Ascending aorta (tissue), 2 donors: ENCODE results near the gene GPR26. TPM values are rescaled to one million over a fixed set of nuclear protein-coding genes. Genes with fewer than 3 reads are reported as not detected.

Source experiments
- DNase-seq, 2 donors: peaks; one replicate each; pipeline ENCODE4 v3.0.0-alpha.2; 2019; ENCODE audit warnings: low spot score in 2 of 2
- H3K27ac ChIP-seq, 2 donors: fragments of 200-600 bp; sonication (generic); one replicate each; pipeline ENCODE4 v1.5.1; 2016 to 2017; ENCODE audit warnings: mild to moderate bottlenecking in 1 of 2
- H3K27me3 ChIP-seq: fragments of 200-600 bp; sonication (generic); one replicate; pipeline ENCODE4 v1.5.1; 2017
- H3K36me3 ChIP-seq, 2 donors: fragments of 200-600 bp; sonication (generic); one replicate each; pipeline ENCODE4 v1.5.1; 2016
- H3K4me1 ChIP-seq, 2 donors: fragments of 200-600 bp; sonication (generic); one replicate each; pipeline ENCODE4 v1.5.1; 2016 to 2017; ENCODE audit warnings: mild to moderate bottlenecking in 1 of 2
- H3K4me3 ChIP-seq, 2 donors: fragments of 200-600 bp; sonication (generic); one replicate each; pipeline ENCODE4 v1.5.1; 2016 to 2017; ENCODE audit warnings: mild to moderate bottlenecking in 1 of 2
- H3K9me3 ChIP-seq, 2 donors: fragments of 200-600 bp; sonication (generic); one replicate each; pipeline ENCODE4 v1.5.1; 2016
- CTCF ChIP-seq, 3 experiments: fragments of 200-600 bp in 2 of 3; fragments of 450-650 bp in 1 of 3; sonication (generic) in 2 of 3; IDR thresholded peaks; one replicate each; pipeline ENCODE4 v1.5.1; 2016 to 2019; ENCODE audit warnings: antibody characterized with exemption in 3 of 3, mild to moderate bottlenecking in 1 of 3, moderate library complexity in 1 of 3
- intact Hi-C: fragments of 100-400 bp; cut with DNase I; formaldehyde crosslinking; loops from one replicate; pipeline ENCODE4 v1.15.1; 2023
- total RNA-seq: library from RNA; depleted of rRNA; stranded (reverse); fragments of >200 nt; gene quantifications from one replicate; pipeline ENCODE4 v1.1.0, GENCODE V29; 2016

Gene GPR26
- total RNA-seq, 1 donor from 2014 or later: not detected

DNA sequence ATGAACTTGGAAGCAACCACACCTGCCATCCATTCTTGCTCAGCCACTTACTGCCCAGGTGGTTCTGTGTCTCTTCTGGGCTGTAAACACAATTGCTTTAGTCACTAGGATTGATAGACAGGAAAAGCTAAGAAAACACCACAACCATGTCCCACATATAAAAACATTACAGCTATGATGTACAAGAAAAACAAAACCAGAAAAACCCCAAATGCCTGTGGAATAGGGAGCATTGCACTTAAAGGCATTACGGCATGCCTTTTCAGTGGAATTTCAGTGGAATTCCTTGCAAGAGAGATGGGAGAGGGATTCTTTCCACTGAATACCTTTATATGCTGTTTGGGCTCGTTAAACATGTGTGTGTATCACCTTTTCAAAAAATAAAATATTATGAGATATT, 44.2 kb upstream of the GPR26 start:
- no peak for TF ChIP-seq CTCF (IDR thresholded peaks at IDR 0.05)
- intact Hi-C loops: no loop called here
- Histone ChIP-seq H3K27ac (no peak overlapping the region), H3K27me3 (no peaks in the 10 kb centered on the region), H3K4me3 (no peak overlapping the region), H3K36me3 (no peaks in the 10 kb centered on the region), H3K9me3 (no peaks in the 10 kb centered on the region), H3K4me1 (no peaks in the 10 kb centered on the region)
- no peak for DNase-seq

DNA sequence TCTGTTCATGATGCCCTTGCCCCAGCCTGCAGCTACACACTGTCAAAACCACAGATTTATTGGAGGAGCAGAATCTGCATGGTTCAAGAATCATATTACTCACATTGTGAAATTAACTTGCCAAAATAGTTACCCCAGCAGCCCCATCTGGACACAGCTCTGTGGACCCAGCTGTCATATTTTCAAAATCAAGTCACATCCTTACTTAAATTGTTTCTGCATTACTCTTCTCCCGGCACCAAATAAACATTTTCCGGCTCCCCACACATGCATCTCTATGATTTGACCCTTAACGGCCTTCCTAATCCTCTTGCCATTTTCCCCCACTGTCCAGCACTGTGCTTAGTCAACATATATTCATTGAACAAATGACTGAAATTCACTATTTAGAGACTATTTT, 43.8 kb upstream of the GPR26 start:
- TF ChIP-seq CTCF (IDR thresholded peaks at IDR 0.05): no peak
- Histone ChIP-seq H3K36me3 (no peaks in the 10 kb centered on the region), H3K4me1 (no peaks in the 10 kb centered on the region), H3K27me3 (no peaks in the 10 kb centered on the region), H3K9me3 (no peaks in the 10 kb centered on the region), H3K27ac (no peak overlapping the region), H3K4me3 (no peak overlapping the region)
- intact Hi-C loops: no loop called here
- no peak for DNase-seq

DNA sequence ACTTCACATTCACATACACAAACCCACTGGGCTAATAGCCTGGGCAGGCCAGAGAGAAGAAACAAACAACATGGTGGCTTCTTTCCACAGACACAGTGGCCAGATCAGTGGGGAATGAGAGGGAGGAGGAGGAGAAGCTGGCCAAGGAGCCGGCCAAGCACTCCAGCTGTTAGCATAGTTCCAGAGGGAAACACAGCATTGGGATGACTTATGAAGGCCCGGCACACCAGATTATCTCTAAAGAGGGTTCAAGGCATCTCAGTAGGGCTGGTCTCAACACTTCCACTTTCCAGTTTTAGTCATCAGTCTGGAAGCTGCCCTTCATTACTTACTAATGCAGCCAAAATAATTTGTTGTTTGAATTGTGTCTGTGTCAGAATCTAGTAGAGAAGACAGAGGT, 42.1 kb upstream of the GPR26 start:
- TF ChIP-seq CTCF (IDR thresholded peaks at IDR 0.05): no peak
- no peak for DNase-seq
- Histone ChIP-seq H3K4me3 (no peak overlapping the region), H3K27me3 (no peaks in the 10 kb centered on the region), H3K36me3 (no peaks in the 10 kb centered on the region), H3K27ac (no peak overlapping the region), H3K4me1 (no peaks in the 10 kb centered on the region), H3K9me3 (no peaks in the 10 kb centered on the region)
- intact Hi-C loops: no loop called here

- intact Hi-C loops: no loop called here
- Histone ChIP-seq H3K9me3 (no peaks in the 10 kb centered on the region), H3K4me1 (no peaks in the 10 kb centered on the region), H3K4me3 (no peak overlapping the region), H3K27ac (no peak overlapping the region), H3K36me3 (no peaks in the 10 kb centered on the region), H3K27me3 (no peaks in the 10 kb centered on the region)
- TF ChIP-seq CTCF (IDR thresholded peaks at IDR 0.05): no peak
- DNase-seq: no peak
These were observed 33.0 kb upstream of the GPR26 start for GRCh38 chr10:123633106-123633505.

- H3K27ac ChIP-seq: no peak overlapping the region
- H3K4me3 ChIP-seq: no peak overlapping the region
- no peak for TF ChIP-seq CTCF (IDR thresholded peaks at IDR 0.05)
- no peaks in the 10 kb centered on the region for H3K4me1 ChIP-seq
- H3K9me3 ChIP-seq: no peaks in the 10 kb centered on the region
- no peaks in the 10 kb centered on the region for H3K27me3 ChIP-seq
- no peak for DNase-seq
- H3K36me3 ChIP-seq: no peaks in the 10 kb centered on the region
- intact Hi-C loops: no loop called here
These were observed 32.5 kb upstream of the GPR26 start for GRCh38 chr10:123633636-123634035.

DNA sequence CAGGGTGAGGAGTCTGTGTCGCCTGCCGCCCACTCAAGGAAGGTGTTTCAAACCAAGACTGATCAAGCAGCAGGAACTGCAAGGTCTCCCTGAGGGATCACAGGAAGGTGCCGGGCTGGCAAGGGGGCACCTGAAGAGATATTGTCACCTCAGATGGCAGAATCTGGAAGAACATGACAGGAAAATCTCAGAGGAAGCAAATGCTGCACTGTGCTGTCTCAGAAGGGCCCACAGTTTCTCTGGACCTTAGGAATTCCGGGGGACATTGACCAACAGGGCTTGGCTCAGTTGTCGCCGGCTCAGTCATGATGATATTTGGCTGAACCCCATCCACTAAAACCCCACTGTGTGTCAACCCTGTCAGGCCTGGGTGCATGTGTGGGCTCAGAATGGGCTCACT, 31.9 kb upstream of the GPR26 start:
- Histone ChIP-seq H3K27me3 (no peaks in the 10 kb centered on the region), H3K4me1 (no peaks in the 10 kb centered on the region), H3K9me3 (no peaks in the 10 kb centered on the region), H3K4me3 (no peak overlapping the region), H3K27ac (no peak overlapping the region), H3K36me3 (no peaks in the 10 kb centered on the region)
- intact Hi-C loops: no loop called here
- no peak for DNase-seq
- TF ChIP-seq CTCF (IDR thresholded peaks at IDR 0.05): no peak
